EH (cell line): ENCODE measurements around the gene TMOD2.
A peak's percentile ranks its signal among the peaks of the same experiment; 100 is the strongest.

Source experiments
- DNase-seq: peaks from one replicate; pipeline ENCODE4 v3.0.0-alpha.2; 2015; ENCODE audit warnings: low read depth

Gene TMOD2

GRCh38 chr15:51736069-51736468, 15.3 kb upstream of the TMOD2 start:
- no peak for DNase-seq

GRCh38 chr15:51736751-51737521, 14.5 kb upstream of the TMOD2 start:
- peak; percentile 27 for DNase-seq

GRCh38 chr15:51737522-51738305, 13.7 kb upstream of the TMOD2 start, which contains the start of gene LYSMD2:
LYSMD2 (minus strand) TSS chr15:51737655; CDS start chr15:51737622, 33 bp downstream.
- peak; percentile 77 for DNase-seq

GRCh38 chr15:51738553-51738952, 12.8 kb upstream of the TMOD2 start:
- no peak for DNase-seq

- no peak for DNase-seq
These were observed 12.2 kb upstream of the TMOD2 start for GRCh38 chr15:51739061-51739712.

GRCh38 chr15:51749307-51749706, 2.1 kb upstream of the TMOD2 start:
- DNase-seq: no peak

GRCh38 chr15:51750186-51750585, 1.2 kb upstream of the TMOD2 start:
- no peak for DNase-seq

GRCh38 chr15:51751697-51752683, 593 bp downstream of the TMOD2 start:
- DNase-seq: peak; percentile 59

GRCh38 chr15:51752888-51753287, 1.5 kb downstream of the TMOD2 start:
- DNase-seq: no peak

- no peak for DNase-seq
These were observed 2.9 kb downstream of the TMOD2 start for GRCh38 chr15:51754267-51754666.

- no peak for DNase-seq
These were observed 4.4 kb downstream of the TMOD2 start for GRCh38 chr15:51755790-51756189.

GRCh38 chr15:51756482-51756881, 5.1 kb downstream of the TMOD2 start:
- no peak for DNase-seq

- DNase-seq: no peak
These were observed 6.1 kb downstream of the TMOD2 start for GRCh38 chr15:51757450-51757849.

- DNase-seq: peak; percentile 90
These were observed 7.2 kb downstream of the TMOD2 start for GRCh38 chr15:51758645-51759044.

GRCh38 chr15:51759557-51760070, 8.2 kb downstream of the TMOD2 start:
- peak; percentile 98 for DNase-seq

GRCh38 chr15:51760805-51761204, 9.4 kb downstream of the TMOD2 start:
- DNase-seq: no peak

- no peak for DNase-seq
These were observed 14.4 kb downstream of the TMOD2 start for GRCh38 chr15:51765751-51766150.

GRCh38 chr15:51766341-51766740, 14.9 kb downstream of the TMOD2 start:
- no peak for DNase-seq

GRCh38 chr15:51768018-51768417, 16.6 kb downstream of the TMOD2 start:
- DNase-seq: no peak

- DNase-seq: no peak
These were observed 19.5 kb downstream of the TMOD2 start for GRCh38 chr15:51770902-51771301.

GRCh38 chr15:51771773-51772172, 20.4 kb downstream of the TMOD2 start:
- no peak for DNase-seq
